ENCODE results near the gene TM9SF1.
A peak's percentile ranks its signal among the peaks of the same experiment; 100 is the strongest.

The TM9SF1 gene

GRCh38 chr14:24194186-24194872 lies 912 bp downstream of the TM9SF1 start:
- H3F3A ChIP-seq (ENCODE audit: insufficient read depth, low read length): peaks cover 9% of the 10 kb centered on the region
- no peaks in the 10 kb centered on the region for H3K36me3 ChIP-seq (replicated peaks; ENCODE audit: insufficient read depth, low read length)
- peak overlapping the region; percentile 80 for H3K4me3 ChIP-seq (ENCODE audit: low read length)
- TF ChIP-seq EZH2phosphoT487 (IDR thresholded peaks at IDR 0.05; ENCODE audit: low read length) (no peak), EZH2 (optimal IDR thresholded peaks at IDR 0.05; ENCODE audit: low read depth, low read length) (no peak), CTCF (IDR thresholded peaks at IDR 0.05; ENCODE audit: low read length) (no peak)
- H3K27ac ChIP-seq (ENCODE audit: low read length): no peak overlapping the region
- no peaks in the 10 kb centered on the region for H3K9me2 ChIP-seq (replicated peaks; ENCODE audit: insufficient read depth, low read length)
- peak overlapping the region; percentile 99; the same call in 1 of the 2 replicates for H3K9ac ChIP-seq (ENCODE audit: low read length)
- H3K4me2 ChIP-seq (ENCODE audit: low read depth, low read length): peak overlapping the region; percentile 71; the same call in 1 of the 2 replicates
- peaks cover 23% of the 10 kb centered on the region for H3K79me2 ChIP-seq (ENCODE audit: low read length)
- no peaks in the 10 kb centered on the region for H4K20me1 ChIP-seq (ENCODE audit: insufficient read depth, low read length)
- H2AFZ ChIP-seq (ENCODE audit: low read length): 0 out of 2 replicates have a peak overlapping the region, but pooled peaks have one; percentile 70
- no peaks in the 10 kb centered on the region for H3K27me3 ChIP-seq (replicated peaks; ENCODE audit: insufficient read depth, low read length)
- DNase-seq: no peak
- H3K4me1 ChIP-seq (ENCODE audit: low read length): peaks cover 5% of the 10 kb centered on the region; the same call in 1 of the 2 replicates
- H3K9me3 ChIP-seq (replicated peaks; ENCODE audit: insufficient read depth, low read length): no peaks in the 10 kb centered on the region

GRCh38 chr14:24192933-24193332 lies 2.3 kb downstream of the TM9SF1 start:
- no peaks in the 10 kb centered on the region for H3K27me3 ChIP-seq (replicated peaks; ENCODE audit: insufficient read depth, low read length)
- H3K79me2 ChIP-seq (ENCODE audit: low read length): peaks cover 23% of the 10 kb centered on the region
- peaks cover 20% of the 10 kb centered on the region for H3F3A ChIP-seq (ENCODE audit: insufficient read depth, low read length)
- H3K27ac ChIP-seq (ENCODE audit: low read length): no peak overlapping the region
- H3K4me2 ChIP-seq (ENCODE audit: low read depth, low read length): no peak overlapping the region
- H4K20me1 ChIP-seq (ENCODE audit: insufficient read depth, low read length): no peaks in the 10 kb centered on the region
- H3K4me3 ChIP-seq (ENCODE audit: low read length): no peak overlapping the region
- no peaks in the 10 kb centered on the region for H3K9me3 ChIP-seq (replicated peaks; ENCODE audit: insufficient read depth, low read length)
- no peak overlapping the region for H2AFZ ChIP-seq (ENCODE audit: low read length)
- H3K9me2 ChIP-seq (replicated peaks; ENCODE audit: insufficient read depth, low read length): no peaks in the 10 kb centered on the region
- no peak for DNase-seq
- peaks cover 5% of the 10 kb centered on the region; the same call in 1 of the 2 replicates for H3K4me1 ChIP-seq (ENCODE audit: low read length)
- H3K9ac ChIP-seq (ENCODE audit: low read length): no peak overlapping the region
- TF ChIP-seq EZH2 (optimal IDR thresholded peaks at IDR 0.05; ENCODE audit: low read depth, low read length) (no peak), EZH2phosphoT487 (IDR thresholded peaks at IDR 0.05; ENCODE audit: low read length) (no peak), CTCF (IDR thresholded peaks at IDR 0.05; ENCODE audit: low read length) (no peak)
- no peaks in the 10 kb centered on the region for H3K36me3 ChIP-seq (replicated peaks; ENCODE audit: insufficient read depth, low read length)

- no peaks in the 10 kb centered on the region for H3K27me3 ChIP-seq (replicated peaks; ENCODE audit: insufficient read depth, low read length)
- no peak overlapping the region for H2AFZ ChIP-seq (ENCODE audit: low read length)
- H3K27ac ChIP-seq (ENCODE audit: low read length): no peak overlapping the region
- DNase-seq: no peak
- no peaks in the 10 kb centered on the region for H3K9me2 ChIP-seq (replicated peaks; ENCODE audit: insufficient read depth, low read length)
- H3K79me2 ChIP-seq (ENCODE audit: low read length): peaks cover 26% of the 10 kb centered on the region
- no peaks in the 10 kb centered on the region for H3K36me3 ChIP-seq (replicated peaks; ENCODE audit: insufficient read depth, low read length)
- no peaks in the 10 kb centered on the region for H4K20me1 ChIP-seq (ENCODE audit: insufficient read depth, low read length)
- H3K9me3 ChIP-seq (replicated peaks; ENCODE audit: insufficient read depth, low read length): no peaks in the 10 kb centered on the region
- no peak overlapping the region for H3K4me2 ChIP-seq (ENCODE audit: low read depth, low read length)
- no peak overlapping the region for H3K9ac ChIP-seq (ENCODE audit: low read length)
- TF ChIP-seq CTCF (IDR thresholded peaks at IDR 0.05; ENCODE audit: low read length) (no peak), EZH2 (optimal IDR thresholded peaks at IDR 0.05; ENCODE audit: low read depth, low read length) (no peak), EZH2phosphoT487 (IDR thresholded peaks at IDR 0.05; ENCODE audit: low read length) (no peak)
- peaks cover 10% of the 10 kb centered on the region; the same call in 1 of the 2 replicates for H3K4me1 ChIP-seq (ENCODE audit: low read length)
- peaks cover 14% of the 10 kb centered on the region for H3F3A ChIP-seq (ENCODE audit: insufficient read depth, low read length)
- H3K4me3 ChIP-seq (ENCODE audit: low read length): no peak overlapping the region
Measured at GRCh38 chr14:24190416-24190815, 4.8 kb downstream of the TM9SF1 start.
